Glutamatergic neuron (in vitro differentiated cells): ENCODE results near the gene GXYLT2. TPM values are rescaled to one million over a fixed set of nuclear protein-coding genes. Genes with fewer than 3 reads are reported as not detected.

ENCODE experiments used
- DNase-seq: peaks from one replicate; pipeline ENCODE4 v3.0.0; 2022
- H3K27ac Mint-ChIP-seq: one replicate; pipeline ENCODE4 v1.8.0; 2020; ENCODE audit warnings: mild to moderate bottlenecking, mixed read lengths, inconsistent platforms; ENCODE audit not compliant: unreplicated experiment
- H3K27me3 Mint-ChIP-seq: one replicate; pipeline ENCODE4 v1.8.0; 2020; ENCODE audit warnings: mild to moderate bottlenecking, moderate library complexity, mixed read lengths, inconsistent platforms; ENCODE audit not compliant: unreplicated experiment
- H3K36me3 Mint-ChIP-seq: one replicate; pipeline ENCODE4 v1.8.0; 2020; ENCODE audit warnings: mild to moderate bottlenecking, mixed read lengths, inconsistent platforms; ENCODE audit not compliant: unreplicated experiment
- H3K4me1 Mint-ChIP-seq: one replicate; pipeline ENCODE4 v1.8.0; 2020; ENCODE audit warnings: mild to moderate bottlenecking, low read depth, mixed read lengths, inconsistent platforms; ENCODE audit not compliant: unreplicated experiment
- H3K4me3 Mint-ChIP-seq: one replicate; pipeline ENCODE4 v1.8.0; 2020; ENCODE audit warnings: mild to moderate bottlenecking, mixed read lengths, inconsistent platforms; ENCODE audit not compliant: unreplicated experiment
- H3K9me3 Mint-ChIP-seq: one replicate; pipeline ENCODE4 v1.8.0; 2020; ENCODE audit warnings: mild to moderate bottlenecking, moderate library complexity, mixed read lengths, inconsistent platforms; ENCODE audit not compliant: unreplicated experiment
- total RNA-seq: library from RNA; stranded (reverse); fragmentation: NEBNext Ultra II Directional; extraction: Animal tissue kit (Norgen Biotek cat#: 25700); gene quantifications from one replicate; pipeline ENCODE4 v1.2.1, GENCODE V29; 2021; ENCODE audit not compliant: unreplicated experiment
- TF ChIP-seq, protein P1 (sequence below): fragments of 200-600 bp; sonication (generic); IDR thresholded peaks from one replicate; pipeline ENCODE4 v1.5.0; 2021; ENCODE audit not compliant: partially characterized antibody, unreplicated experiment

Gene GXYLT2
- total RNA-seq, 1 donor from 2014 or later = 10.9 TPM

GRCh38 chr3:73018790-73019441 lies 131.1 kb downstream of the GXYLT2 start:
- H3K27ac Mint-ChIP-seq = no peak overlapping the region
- H3K27me3 Mint-ChIP-seq = no peaks in the 10 kb centered on the region
- no peak overlapping the region for H3K4me3 Mint-ChIP-seq
- TF ChIP-seq, protein P1, sequence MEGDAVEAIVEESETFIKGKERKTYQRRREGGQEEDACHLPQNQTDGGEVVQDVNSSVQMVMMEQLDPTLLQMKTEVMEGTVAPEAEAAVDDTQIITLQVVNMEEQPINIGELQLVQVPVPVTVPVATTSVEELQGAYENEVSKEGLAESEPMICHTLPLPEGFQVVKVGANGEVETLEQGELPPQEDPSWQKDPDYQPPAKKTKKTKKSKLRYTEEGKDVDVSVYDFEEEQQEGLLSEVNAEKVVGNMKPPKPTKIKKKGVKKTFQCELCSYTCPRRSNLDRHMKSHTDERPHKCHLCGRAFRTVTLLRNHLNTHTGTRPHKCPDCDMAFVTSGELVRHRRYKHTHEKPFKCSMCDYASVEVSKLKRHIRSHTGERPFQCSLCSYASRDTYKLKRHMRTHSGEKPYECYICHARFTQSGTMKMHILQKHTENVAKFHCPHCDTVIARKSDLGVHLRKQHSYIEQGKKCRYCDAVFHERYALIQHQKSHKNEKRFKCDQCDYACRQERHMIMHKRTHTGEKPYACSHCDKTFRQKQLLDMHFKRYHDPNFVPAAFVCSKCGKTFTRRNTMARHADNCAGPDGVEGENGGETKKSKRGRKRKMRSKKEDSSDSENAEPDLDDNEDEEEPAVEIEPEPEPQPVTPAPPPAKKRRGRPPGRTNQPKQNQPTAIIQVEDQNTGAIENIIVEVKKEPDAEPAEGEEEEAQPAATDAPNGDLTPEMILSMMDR = no peak
- no peaks in the 10 kb centered on the region for H3K36me3 Mint-ChIP-seq
- H3K4me1 Mint-ChIP-seq = peaks cover 5% of the 10 kb centered on the region
- DNase-seq = no peak
- peaks cover 3% of the 10 kb centered on the region for H3K9me3 Mint-ChIP-seq

- Mint-ChIP-seq H3K27ac (no peak overlapping the region), H3K4me3 (no peak overlapping the region), H3K36me3 (no peaks in the 10 kb centered on the region), H3K9me3 (peaks cover 4% of the 10 kb centered on the region), H3K27me3 (peaks cover 1% of the 10 kb centered on the region), H3K4me1 (peaks cover 9% of the 10 kb centered on the region)
- TF ChIP-seq, protein P1 = no peak
- no peak for DNase-seq
Measured at GRCh38 chr3:73021301-73021835, 133.5 kb downstream of the GXYLT2 start.

- H3K36me3 Mint-ChIP-seq = no peaks in the 10 kb centered on the region
- peaks cover 9% of the 10 kb centered on the region for H3K4me1 Mint-ChIP-seq
- no peak overlapping the region for H3K27ac Mint-ChIP-seq
Measured at GRCh38 chr3:73024836-73025235, 137.0 kb downstream of the GXYLT2 start.

DNA sequence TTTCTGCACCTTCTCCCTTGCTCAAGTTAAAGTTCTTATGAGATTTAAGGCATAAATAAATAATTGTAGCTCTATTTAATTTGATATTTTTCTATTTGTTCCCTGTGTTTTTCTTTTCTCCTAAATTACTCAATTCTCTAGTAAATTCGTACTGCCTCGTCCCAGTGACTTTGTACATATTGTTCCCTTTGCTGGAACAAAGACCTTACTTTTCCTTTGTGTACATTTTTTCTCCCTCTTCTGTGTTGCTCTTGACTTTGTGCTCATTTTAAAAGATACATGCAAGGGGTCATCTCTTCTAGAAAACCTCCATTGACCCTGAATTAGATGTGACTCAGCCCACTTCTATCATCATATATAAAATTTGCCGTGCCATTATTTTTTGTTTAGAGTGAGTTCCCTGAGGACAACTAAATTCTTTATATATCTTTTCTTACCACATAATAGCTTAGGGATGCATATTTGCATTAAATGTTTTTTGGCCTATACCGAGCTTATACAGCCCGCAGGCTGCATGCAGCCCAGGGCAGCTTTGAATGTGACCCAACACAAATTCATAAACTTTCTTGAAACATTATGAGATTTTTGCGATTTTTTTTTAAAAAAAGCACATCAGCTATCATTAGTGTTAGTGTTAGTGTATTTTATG lies 138.4 kb downstream of the GXYLT2 start:
- no peaks in the 10 kb centered on the region for H3K36me3 Mint-ChIP-seq
- peaks cover 2% of the 10 kb centered on the region for H3K9me3 Mint-ChIP-seq
- peaks cover 9% of the 10 kb centered on the region for H3K4me1 Mint-ChIP-seq
- TF ChIP-seq, protein P1 = no peak
- no peak for DNase-seq
- no peak overlapping the region for H3K27ac Mint-ChIP-seq
- H3K27me3 Mint-ChIP-seq = peaks cover 1% of the 10 kb centered on the region
- H3K4me3 Mint-ChIP-seq = no peak overlapping the region

More at GRCh38 chr3:73024836-73025235, 137.0 kb downstream of the GXYLT2 start:
- Mint-ChIP-seq H3K27me3 (peaks cover 1% of the 10 kb centered on the region), H3K4me3 (no peak overlapping the region), H3K9me3 (peaks cover 4% of the 10 kb centered on the region)
- TF ChIP-seq, protein P1 = no peak
- DNase-seq = no peak

Other genes starting within 250 kb of the GXYLT2 start
- gene SHQ1, start 39.6 kb upstream of the GXYLT2 start, total RNA-seq = 14.4 TPM
- gene PPP4R2, start 108.8 kb downstream of the GXYLT2 start, total RNA-seq = 77.9 TPM
- gene EBLN2, start 173.6 kb downstream of the GXYLT2 start, total RNA-seq = 5.7 TPM